ENCODE data around the gene CHD2. TPM values are rescaled to one million over a fixed set of nuclear protein-coding genes. Genes with fewer than 3 reads are reported as not detected.

Gene CHD2
- total RNA-seq, 2 donors from 2014 or later: 31.1 to 37.9 TPM

GRCh38 chr15:92893200-92893599, 6.9 kb upstream of the CHD2 start:
- Histone ChIP-seq H3K4me3 (no peak overlapping the region), H3K4me1 (peaks cover 0 to 48% of the 10 kb centered on the region in 2 donors), H3K9me3 (no peaks in the 10 kb centered on the region), H3K36me3 (peaks cover 74% of the 10 kb centered on the region), H3K27me3 (no peaks in the 10 kb centered on the region), H3K27ac (no peak overlapping the region)
- DNase-seq (ENCODE audit: low spot score): no peak
- no peak for TF ChIP-seq CTCF (IDR thresholded peaks at IDR 0.05)

GRCh38 chr15:92896561-92896960, 3.6 kb upstream of the CHD2 start:
- TF ChIP-seq CTCF (IDR thresholded peaks at IDR 0.05): no peak
- H3K36me3 ChIP-seq: peaks cover 53% of the 10 kb centered on the region
- H3K9me3 ChIP-seq: no peaks in the 10 kb centered on the region
- peaks cover 0 to 48% of the 10 kb centered on the region in 2 donors for H3K4me1 ChIP-seq
- no peak overlapping the region for H3K4me3 ChIP-seq
- peak overlapping the region; percentile 1 to 30 for H3K27ac ChIP-seq
- DNase-seq (ENCODE audit: low spot score): no peak
- no peaks in the 10 kb centered on the region for H3K27me3 ChIP-seq

- Histone ChIP-seq H3K27ac (no peak overlapping the region), H3K36me3 (peaks cover 43% of the 10 kb centered on the region), H3K4me1 (peaks cover 0 to 52% of the 10 kb centered on the region in 2 donors), H3K9me3 (no peaks in the 10 kb centered on the region), H3K4me3 (no peak overlapping the region), H3K27me3 (no peaks in the 10 kb centered on the region)
- no peak for TF ChIP-seq CTCF (IDR thresholded peaks at IDR 0.05)
- no peak for DNase-seq (ENCODE audit: low spot score)
Measured at GRCh38 chr15:92897620-92898019, 2.5 kb upstream of the CHD2 start.

DNA sequence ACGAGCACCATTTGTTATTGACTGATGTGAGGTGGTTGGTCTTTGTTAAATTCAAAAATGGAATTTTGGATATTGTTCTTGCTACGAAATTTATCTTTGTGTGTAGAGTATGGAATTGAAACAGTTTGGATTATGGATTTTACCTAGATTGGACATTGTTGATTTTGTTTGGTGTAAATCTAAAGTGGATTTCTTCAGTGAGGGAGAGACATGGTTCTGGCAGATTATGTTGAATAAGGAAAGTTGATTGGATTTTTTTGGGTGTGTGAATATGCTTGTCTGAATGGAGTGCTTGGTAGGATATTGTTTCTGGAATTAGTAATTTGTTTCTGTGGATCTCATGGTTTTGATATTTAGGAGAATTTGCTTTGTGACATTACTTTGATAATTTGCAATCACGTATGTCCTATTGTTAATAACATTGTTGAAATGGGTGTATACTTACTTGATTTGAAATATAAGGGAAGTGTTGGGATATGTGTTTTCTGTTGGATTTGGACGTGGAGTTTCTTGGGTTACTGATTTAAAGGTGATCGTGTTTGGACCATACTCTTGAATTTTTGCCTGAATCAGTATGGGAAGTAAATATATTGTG, 1.0 kb upstream of the CHD2 start:
- Histone ChIP-seq H3K36me3 (peaks cover 28% of the 10 kb centered on the region), H3K4me3 (no peak overlapping the region), H3K4me1 (peaks cover 0 to 59% of the 10 kb centered on the region in 2 donors), H3K9me3 (no peaks in the 10 kb centered on the region), H3K27ac (peak overlapping the region; percentile 92 to 97), H3K27me3 (no peaks in the 10 kb centered on the region)
- DNase-seq (ENCODE audit: low spot score): no peak
- TF ChIP-seq CTCF (IDR thresholded peaks at IDR 0.05): no peak

GRCh38 chr15:92899601-92899947, 550 bp upstream of the CHD2 start:
- Histone ChIP-seq H3K36me3 (peaks cover 23% of the 10 kb centered on the region), H3K27me3 (no peaks in the 10 kb centered on the region), H3K27ac (peak overlapping the region; percentile 92 to 97), H3K9me3 (no peaks in the 10 kb centered on the region), H3K4me1 (peaks cover 0 to 59% of the 10 kb centered on the region in 2 donors), H3K4me3 (no peak overlapping the region)
- TF ChIP-seq CTCF (IDR thresholded peaks at IDR 0.05): no peak
- no peak for DNase-seq (ENCODE audit: low spot score)

DNA sequence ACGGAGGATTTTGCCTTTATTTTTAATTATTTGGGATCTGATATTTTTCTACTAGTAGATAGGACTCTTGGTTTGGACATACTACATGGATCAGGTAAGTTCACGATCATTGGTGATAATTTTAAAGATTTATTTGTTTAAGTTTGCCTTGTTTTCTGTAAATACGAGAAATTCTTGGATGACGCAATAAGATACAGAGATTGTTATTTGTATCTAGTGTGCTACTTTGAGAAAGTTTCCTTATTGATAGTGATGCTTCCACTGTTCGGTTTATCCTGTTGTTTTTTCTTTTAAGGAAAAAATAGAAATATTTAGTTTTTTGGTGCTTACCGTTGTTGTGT, 577 bp downstream of the CHD2 start:
- no peak for TF ChIP-seq CTCF (IDR thresholded peaks at IDR 0.05)
- Histone ChIP-seq H3K4me1 (peaks cover 0 to 61% of the 10 kb centered on the region in 2 donors), H3K36me3 (peaks cover 12% of the 10 kb centered on the region)

More for the DNA sequence above, 577 bp downstream of the CHD2 start:
- Histone ChIP-seq H3K9me3 (no peaks in the 10 kb centered on the region), H3K4me3 (peak overlapping the region; percentile 60 to 62), H3K27ac (peak overlapping the region; percentile 92 to 97), H3K27me3 (no peaks in the 10 kb centered on the region)
- no peak for DNase-seq (ENCODE audit: low spot score)

All from right atrium auricular region (tissue), 2 donors.